Measurements from ENCODE around the gene RAE1. TPM values are rescaled to one million over a fixed set of nuclear protein-coding genes. Genes with fewer than 3 reads are reported as not detected.

Gene RAE1
- total and polyA plus RNA-seq, 2 experiments from 2014 or later, result 35.4 to 43.3 TPM

DNA sequence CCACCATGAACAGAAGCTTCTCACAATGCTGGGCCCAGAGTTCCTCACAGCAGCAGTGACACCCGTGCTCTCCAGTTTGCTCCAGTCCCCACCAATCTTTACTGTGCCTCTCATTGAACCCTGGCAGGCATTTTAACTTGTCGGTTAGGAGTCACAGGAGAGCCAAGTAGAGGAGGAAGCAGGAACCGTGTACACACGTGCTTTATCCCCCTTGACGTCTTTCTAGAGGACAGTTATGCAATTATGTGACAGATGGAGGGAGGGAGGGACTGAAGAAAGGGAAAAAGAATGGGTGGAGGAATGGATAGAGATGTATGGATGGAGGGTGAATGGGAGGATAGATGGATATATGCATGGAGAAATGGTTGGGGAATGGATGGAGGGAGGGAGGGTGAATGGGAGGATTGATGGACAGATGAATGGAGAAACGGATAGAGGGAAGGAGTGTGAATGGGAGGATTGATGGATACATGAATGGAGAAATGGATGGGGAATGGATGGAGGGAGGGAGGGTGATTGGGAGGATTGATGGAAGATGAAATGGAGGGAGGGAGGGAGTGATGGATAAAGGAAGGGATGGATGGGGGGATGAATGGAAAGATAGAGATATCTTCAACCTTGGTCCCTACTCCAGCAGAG is 66.1 kb downstream of the RAE1 start:
- Mint-ChIP-seq H3K27ac (no peak overlapping the region), H3K9me3 (no peaks in the 10 kb centered on the region), H3K27me3 (ENCODE audit: insufficient read depth, low read depth, poor library complexity) (peaks cover 6% of the 10 kb centered on the region), H3K36me3 (ENCODE audit: low read depth) (no peaks in the 10 kb centered on the region), H3K4me1 (no peaks in the 10 kb centered on the region), H3K4me3 (no peak overlapping the region)
- no peak for TF ChIP-seq ZNF114 (CRISPR knock-in tag; IDR thresholded peaks at IDR 0.05)
- TF ChIP-seq CREB1 (CRISPR knock-in tag; IDR thresholded peaks at IDR 0.05; ENCODE audit: low read depth), result no peak
- TF ChIP-seq STAT1 (IDR thresholded peaks at IDR 0.05; ENCODE audit: unreplicated experiment), result no peak
- no peak for TF ChIP-seq JUNB (IDR thresholded peaks at IDR 0.05; ENCODE audit: unreplicated experiment)
- no peak for TF ChIP-seq EZH2 (IDR thresholded peaks at IDR 0.05; ENCODE audit: low read depth, unreplicated experiment)
- TF ChIP-seq, protein P1, sequence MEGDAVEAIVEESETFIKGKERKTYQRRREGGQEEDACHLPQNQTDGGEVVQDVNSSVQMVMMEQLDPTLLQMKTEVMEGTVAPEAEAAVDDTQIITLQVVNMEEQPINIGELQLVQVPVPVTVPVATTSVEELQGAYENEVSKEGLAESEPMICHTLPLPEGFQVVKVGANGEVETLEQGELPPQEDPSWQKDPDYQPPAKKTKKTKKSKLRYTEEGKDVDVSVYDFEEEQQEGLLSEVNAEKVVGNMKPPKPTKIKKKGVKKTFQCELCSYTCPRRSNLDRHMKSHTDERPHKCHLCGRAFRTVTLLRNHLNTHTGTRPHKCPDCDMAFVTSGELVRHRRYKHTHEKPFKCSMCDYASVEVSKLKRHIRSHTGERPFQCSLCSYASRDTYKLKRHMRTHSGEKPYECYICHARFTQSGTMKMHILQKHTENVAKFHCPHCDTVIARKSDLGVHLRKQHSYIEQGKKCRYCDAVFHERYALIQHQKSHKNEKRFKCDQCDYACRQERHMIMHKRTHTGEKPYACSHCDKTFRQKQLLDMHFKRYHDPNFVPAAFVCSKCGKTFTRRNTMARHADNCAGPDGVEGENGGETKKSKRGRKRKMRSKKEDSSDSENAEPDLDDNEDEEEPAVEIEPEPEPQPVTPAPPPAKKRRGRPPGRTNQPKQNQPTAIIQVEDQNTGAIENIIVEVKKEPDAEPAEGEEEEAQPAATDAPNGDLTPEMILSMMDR (conservative IDR thresholded peaks at IDR 0.05; ENCODE audit: low read depth in 2 of 2), result no peak
- TF ChIP-seq ZNF331 (CRISPR knock-in tag; IDR thresholded peaks at IDR 0.05; ENCODE audit: low read depth), result no peak
- TF ChIP-seq, protein P2, sequence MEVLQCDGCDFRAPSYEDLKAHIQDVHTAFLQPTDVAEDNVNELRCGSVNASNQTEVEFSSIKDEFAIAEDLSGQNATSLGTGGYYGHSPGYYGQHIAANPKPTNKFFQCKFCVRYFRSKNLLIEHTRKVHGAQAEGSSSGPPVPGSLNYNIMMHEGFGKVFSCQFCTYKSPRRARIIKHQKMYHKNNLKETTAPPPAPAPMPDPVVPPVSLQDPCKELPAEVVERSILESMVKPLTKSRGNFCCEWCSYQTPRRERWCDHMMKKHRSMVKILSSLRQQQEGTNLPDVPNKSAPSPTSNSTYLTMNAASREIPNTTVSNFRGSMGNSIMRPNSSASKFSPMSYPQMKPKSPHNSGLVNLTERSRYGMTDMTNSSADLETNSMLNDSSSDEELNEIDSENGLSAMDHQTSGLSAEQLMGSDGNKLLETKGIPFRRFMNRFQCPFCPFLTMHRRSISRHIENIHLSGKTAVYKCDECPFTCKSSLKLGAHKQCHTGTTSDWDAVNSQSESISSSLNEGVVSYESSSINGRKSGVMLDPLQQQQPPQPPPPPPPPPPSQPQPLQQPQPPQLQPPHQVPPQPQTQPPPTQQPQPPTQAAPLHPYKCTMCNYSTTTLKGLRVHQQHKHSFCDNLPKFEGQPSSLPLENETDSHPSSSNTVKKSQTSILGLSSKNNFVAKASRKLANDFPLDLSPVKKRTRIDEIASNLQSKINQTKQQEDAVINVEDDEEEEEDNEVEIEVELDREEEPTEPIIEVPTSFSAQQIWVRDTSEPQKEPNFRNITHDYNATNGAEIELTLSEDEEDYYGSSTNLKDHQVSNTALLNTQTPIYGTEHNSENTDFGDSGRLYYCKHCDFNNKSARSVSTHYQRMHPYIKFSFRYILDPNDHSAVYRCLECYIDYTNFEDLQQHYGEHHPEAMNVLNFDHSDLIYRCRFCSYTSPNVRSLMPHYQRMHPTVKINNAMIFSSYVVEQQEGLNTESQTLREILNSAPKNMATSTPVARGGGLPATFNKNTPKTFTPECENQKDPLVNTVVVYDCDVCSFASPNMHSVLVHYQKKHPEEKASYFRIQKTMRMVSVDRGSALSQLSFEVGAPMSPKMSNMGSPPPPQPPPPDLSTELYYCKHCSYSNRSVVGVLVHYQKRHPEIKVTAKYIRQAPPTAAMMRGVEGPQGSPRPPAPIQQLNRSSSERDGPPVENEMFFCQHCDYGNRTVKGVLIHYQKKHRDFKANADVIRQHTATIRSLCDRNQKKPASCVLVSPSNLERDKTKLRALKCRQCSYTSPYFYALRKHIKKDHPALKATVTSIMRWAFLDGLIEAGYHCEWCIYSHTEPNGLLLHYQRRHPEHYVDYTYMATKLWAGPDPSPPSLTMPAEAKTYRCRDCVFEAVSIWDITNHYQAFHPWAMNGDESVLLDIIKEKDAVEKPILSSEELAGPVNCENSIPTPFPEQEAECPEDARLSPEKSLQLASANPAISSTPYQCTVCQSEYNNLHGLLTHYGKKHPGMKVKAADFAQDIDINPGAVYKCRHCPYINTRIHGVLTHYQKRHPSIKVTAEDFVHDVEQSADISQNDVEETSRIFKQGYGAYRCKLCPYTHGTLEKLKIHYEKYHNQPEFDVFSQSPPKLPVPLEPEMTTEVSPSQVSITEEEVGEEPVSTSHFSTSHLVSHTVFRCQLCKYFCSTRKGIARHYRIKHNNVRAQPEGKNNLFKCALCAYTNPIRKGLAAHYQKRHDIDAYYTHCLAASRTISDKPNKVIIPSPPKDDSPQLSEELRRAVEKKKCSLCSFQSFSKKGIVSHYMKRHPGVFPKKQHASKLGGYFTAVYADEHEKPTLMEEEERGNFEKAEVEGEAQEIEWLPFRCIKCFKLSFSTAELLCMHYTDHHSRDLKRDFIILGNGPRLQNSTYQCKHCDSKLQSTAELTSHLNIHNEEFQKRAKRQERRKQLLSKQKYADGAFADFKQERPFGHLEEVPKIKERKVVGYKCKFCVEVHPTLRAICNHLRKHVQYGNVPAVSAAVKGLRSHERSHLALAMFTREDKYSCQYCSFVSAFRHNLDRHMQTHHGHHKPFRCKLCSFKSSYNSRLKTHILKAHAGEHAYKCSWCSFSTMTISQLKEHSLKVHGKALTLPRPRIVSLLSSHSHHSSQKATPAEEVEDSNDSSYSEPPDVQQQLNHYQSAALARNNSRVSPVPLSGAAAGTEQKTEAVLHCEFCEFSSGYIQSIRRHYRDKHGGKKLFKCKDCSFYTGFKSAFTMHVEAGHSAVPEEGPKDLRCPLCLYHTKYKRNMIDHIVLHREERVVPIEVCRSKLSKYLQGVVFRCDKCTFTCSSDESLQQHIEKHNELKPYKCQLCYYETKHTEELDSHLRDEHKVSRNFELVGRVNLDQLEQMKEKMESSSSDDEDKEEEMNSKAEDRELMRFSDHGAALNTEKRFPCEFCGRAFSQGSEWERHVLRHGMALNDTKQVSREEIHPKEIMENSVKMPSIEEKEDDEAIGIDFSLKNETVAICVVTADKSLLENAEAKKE (CRISPR knock-in tag; IDR thresholded peaks at IDR 0.05), result no peak
- no peak for TF ChIP-seq REST (IDR thresholded peaks at IDR 0.05; ENCODE audit: unreplicated experiment)
- no peak for TF ChIP-seq POLR2AphosphoS5 (IDR thresholded peaks at IDR 0.05; ENCODE audit: low read depth)
- TF ChIP-seq NANOG (IDR thresholded peaks at IDR 0.05; ENCODE audit: borderline replicate concordance), result no peak
- TF ChIP-seq, protein P3, sequence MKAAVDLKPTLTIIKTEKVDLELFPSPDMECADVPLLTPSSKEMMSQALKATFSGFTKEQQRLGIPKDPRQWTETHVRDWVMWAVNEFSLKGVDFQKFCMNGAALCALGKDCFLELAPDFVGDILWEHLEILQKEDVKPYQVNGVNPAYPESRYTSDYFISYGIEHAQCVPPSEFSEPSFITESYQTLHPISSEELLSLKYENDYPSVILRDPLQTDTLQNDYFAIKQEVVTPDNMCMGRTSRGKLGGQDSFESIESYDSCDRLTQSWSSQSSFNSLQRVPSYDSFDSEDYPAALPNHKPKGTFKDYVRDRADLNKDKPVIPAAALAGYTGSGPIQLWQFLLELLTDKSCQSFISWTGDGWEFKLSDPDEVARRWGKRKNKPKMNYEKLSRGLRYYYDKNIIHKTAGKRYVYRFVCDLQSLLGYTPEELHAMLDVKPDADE (IDR thresholded peaks at IDR 0.05), result no peak
- TF ChIP-seq EZH2phosphoT487 (IDR thresholded peaks at IDR 0.05; ENCODE audit: unreplicated experiment), result no peak
- no peaks in the 10 kb centered on the region for H3K27me3 ChIP-seq (ENCODE audit: insufficient read depth)
- no peaks in the 10 kb centered on the region for H3K36me3 ChIP-seq (ENCODE audit: insufficient read depth)
- H3K4me1 ChIP-seq (ENCODE audit: insufficient read depth), result no peaks in the 10 kb centered on the region
- DNase-seq (ENCODE audit: low spot score) (no peak), ATAC-seq (no peak)
- H3K4me2 ChIP-seq, result no peak overlapping the region
- H3K79me2 ChIP-seq (replicated peaks; ENCODE audit: insufficient read depth), result no peaks in the 10 kb centered on the region
- no peak overlapping the region for H3K27ac ChIP-seq (ENCODE audit: low read depth)
- H3F3A ChIP-seq (replicated peaks; ENCODE audit: low read depth), result no peaks in the 10 kb centered on the region
- no peaks in the 10 kb centered on the region for H3K9me2 ChIP-seq (ENCODE audit: insufficient read depth)
- no peak overlapping the region for H2AFZ ChIP-seq
- H3K4me3 ChIP-seq, result no peak overlapping the region
- H4K20me1 ChIP-seq (replicated peaks; ENCODE audit: insufficient read depth), result no peaks in the 10 kb centered on the region
